ELF-1 (cell line): Measurements from ENCODE around the gene SP110.
A peak's percentile ranks its signal among the peaks of the same experiment; 100 is the strongest.

Experiments used
- DNase-seq: peaks from one replicate; pipeline ENCODE4 v3.0.0-alpha.2; 2016; ENCODE audit warnings: low read depth, low spot score

The SP110 gene

GRCh38 chr2:230170532-230170931 lies 49.3 kb downstream of the SP110 start:
- no peak for DNase-seq

DNA sequence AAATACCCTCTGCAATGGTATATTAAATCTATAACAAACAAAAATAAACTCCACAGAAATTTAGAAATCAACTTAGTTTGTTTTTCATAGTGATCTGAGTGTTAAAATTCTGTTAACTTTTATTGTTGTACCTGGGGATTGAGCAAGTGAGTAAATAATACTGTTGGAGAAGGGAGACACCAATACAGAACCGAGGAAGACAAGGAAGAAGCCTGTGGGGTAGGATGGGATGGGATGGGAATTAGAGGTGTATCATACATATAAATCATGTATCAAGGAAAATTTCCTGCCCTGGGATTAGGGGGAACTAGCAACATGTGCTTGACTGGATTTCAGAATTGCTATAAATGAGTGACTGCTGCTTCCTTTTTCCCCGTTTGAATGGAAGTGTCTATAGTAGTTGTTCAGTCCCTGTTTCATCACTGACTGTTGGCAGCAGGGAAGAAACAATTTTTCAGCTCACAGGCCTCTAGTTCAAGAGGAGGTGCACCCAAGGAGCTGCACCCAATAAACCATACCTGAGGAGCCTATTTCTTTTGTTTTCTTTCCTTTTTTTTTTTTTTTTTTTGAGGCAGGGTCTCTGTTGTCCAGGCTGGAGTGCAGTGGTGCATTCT lies 53.1 kb downstream of the SP110 start:
- no peak for DNase-seq

DNA sequence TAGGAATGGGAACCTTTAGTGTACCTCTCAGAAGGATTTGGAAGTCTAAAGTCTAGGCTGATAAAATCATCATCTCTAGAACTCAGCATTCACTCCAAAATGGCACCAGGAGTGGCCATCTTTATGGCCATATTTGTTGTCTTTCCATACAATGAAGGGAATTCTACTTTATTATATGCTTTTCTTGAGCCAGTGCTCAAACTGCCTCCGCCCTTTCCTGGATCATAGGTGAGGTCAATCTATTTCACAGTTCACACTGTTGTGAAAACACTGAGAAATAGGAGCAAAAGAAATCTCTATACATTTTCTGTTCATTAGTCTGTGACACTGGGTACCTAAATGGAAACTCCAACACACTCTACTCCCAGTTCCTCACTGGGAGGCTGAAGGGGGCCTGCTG lies 55.6 kb downstream of the SP110 start:
- DNase-seq = no peak

DNA sequence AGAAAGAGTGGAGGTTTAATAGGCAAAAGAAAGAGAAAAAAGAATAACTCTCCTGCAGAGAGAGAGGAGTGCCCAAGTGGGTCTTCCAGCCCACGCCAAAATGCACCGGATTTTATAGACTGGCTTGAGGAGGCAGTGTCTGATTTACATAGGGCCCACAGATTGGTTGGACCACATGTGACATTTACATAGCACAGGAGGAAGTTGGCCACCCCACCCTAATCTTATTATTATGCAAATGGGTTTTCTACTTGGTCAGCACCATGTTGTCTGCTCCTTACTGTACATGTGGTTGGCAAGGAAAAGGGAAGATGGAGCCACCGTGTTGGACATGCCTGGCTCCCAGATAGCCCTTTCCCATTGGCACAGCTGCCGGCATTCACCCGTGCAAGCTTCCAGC lies 56.8 kb downstream of the SP110 start:
- no peak for DNase-seq

DNA sequence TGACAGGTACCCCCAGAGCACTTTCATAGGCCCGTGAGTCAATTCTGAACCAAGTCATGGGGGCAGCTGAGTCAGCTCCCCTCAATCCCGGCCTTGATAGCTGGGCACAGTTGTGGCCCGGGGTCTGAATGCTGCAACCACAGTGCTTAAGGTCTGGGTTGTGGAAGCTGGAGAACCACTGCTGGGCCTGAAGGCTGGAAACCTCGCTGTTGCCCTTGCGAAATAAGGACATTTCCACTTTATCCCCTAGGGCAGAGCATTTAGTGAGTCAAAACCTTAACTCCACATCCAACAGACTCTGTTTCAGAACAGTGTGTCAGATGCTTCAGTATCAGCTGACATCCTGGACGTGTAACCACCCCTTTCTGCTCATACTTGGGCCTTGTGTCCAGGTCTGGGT lies 58.6 kb downstream of the SP110 start:
- no peak for DNase-seq

DNA sequence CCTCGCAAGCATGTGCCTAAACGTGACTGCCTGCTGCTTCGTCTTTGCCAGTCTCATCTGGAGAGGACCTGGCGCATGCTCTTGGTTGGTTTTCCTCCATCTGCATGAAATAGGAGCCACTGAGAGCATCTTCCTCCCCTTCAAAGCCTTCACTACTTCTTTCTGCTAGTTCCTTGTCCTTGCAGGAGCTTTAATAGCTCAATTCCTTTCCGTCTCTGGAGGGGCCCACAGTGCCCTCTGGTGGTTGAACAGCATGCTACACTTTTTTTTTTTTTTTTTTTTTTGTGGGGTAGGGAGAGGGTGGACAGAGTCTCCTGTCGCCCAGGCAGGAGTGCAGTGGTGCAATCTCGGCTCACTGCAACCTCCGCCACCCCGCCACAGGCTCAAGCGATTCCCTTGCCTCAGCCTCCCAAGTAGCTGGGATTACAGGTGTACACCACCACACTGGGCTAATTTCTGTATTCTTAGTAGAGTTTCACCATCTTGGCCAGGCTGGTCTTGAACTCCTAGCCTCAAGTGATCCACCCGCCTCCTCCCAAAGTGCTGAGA lies 59.6 kb downstream of the SP110 start:
- DNase-seq = peak; percentile 84

DNA sequence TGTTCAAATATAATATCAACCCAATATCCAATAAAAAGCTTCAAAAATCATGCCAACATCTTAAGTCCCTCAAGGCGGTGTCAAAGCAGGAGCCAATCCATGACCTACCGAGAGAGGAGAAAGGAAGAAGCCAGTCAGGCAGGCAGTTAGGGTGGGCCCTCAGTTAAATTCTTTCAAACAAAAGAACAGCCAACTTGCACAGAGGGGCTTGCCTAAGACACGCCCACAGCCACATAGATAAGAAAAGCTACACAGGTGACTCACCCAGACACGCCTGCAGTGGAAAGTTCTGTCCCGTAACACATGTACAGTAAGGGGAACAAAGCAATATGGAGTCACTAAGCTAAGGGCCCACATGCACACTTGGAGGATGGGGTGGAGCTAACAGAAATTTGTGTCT lies 61.3 kb downstream of the SP110 start:
- DNase-seq = no peak

DNA sequence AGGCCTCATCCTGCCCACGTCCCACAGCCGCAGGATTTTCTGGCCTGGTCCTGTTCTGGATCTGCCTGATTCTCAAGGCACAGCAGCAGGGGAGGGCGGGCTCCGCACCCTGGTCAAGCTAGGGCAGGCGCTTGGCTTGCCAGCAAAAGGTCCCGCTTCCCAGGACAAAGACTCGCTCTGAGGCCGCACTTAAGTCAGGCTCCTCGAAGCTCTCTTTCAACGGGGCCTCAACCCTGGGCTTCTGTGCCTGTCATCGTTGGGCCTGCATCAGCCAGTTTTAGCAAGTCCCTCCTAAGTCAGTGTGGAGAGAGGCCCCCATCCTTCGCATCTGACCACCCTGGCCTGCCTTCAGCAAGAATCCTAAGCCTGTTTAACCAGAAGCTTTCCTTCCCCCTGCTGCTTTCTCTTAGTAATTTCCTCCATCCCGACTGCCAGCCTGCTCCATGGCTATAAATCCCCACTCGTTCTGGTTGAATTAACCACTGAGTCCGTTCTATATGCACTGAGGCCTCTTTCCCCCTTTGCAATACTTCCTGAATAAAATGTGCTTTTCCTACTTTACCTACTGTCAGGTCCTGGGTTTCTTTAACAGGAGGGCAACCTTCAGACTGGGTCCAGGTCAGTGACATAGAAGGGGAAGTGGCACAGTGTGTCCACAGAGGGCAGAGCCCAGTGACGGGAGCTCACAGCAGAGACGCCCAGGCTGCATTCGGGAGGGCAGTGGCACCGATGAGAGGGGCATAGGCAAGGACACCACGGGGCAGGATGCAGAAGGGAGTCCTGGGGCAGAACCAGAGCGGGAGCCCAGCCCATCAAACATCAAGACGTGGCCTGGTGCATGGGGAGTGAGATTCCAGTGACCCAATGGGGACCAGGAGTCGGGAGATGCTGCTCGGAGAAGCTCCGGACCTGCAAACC lies 62.7 kb downstream of the SP110 start:
- DNase-seq = no peak

DNA sequence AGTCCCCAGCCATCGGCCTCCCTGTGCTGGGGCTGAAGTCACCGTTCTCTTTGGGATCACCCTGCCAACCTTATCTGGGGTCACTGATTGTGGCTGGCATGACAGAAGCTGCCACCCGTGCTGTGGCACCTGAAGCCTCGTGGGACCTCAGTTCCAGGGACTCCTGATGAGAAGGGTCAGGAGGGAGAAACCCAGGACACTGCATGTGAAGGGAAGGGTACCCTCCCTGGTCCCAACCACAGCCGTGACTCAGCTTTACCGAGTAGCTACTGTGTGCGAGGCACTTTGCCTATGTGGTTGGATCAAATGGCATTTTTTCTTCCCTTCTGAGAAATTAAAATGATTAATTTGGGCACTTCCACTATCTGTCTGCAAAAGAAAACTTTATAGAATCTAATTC lies 64.4 kb downstream of the SP110 start:
- DNase-seq = no peak

DNA sequence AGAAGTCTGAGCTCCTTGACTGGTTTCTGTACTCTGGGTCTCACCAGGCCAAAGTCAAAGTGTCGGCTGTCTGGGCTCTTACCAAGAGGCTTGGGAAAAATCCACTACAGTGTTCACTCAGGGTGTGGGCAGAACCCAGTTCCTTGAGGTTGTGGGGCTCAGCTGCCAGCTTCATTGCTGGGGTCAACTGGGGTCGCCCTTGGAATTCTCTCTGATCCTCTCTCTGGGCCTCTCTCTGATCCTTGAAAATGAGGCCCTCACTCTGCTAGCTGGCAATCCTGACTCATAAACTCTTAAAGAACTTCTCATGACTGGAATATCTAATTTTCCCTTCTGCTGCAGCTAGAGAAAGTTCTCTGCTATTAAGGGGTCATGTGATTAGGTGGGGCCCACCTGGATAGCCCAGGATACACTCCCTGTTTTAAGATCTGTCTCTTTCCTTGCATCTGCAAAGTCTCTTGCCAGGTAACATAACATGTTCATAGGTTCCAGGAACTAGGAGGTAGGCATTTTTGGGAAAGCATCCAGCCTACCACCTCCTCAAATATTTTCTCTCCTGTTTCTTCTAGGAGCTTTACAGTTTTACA lies 66.3 kb downstream of the SP110 start:
- no peak for DNase-seq

DNA sequence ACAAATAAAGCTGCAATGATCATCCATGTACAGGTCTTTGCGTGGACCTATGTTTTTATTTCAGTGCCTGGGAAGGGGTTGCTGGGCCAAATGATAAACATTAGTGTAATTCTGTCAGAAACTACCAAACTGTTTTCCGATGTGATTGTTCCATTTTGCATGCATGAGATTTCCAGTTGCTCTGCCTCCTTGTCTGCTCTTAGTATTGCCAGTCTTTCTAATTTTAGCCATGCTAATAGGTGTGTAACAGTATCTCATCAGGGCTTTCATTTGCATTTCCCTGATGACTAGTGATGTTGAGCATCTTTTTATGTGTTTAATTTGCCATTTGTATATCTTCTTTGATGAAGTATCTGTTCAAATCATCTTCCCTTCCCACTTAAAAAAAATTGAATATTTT lies 67.5 kb downstream of the SP110 start:
- DNase-seq = no peak

DNA sequence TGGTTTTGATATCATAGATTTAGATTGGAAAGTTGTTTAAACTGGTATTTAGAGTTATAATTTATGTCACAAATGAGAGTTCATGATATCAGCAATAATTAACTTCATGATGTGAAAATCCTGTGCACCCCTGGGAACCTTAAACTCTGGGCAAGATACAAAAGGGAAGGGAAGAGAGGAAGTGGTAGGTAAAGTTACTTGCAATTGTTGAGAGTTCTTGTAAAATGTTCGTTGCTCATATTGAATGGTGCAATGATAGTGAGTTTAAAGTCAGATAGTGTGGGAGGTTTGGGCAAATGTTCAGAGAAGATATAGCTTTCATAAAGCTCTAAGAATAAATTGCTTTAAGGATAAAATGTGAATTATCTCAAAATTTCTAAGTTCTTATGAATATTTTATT lies 75.4 kb downstream of the SP110 start:
- DNase-seq = no peak

- DNase-seq = peak; percentile 61
Measured at GRCh38 chr2:230140667-230141066, 79.1 kb downstream of the SP110 start.

DNA sequence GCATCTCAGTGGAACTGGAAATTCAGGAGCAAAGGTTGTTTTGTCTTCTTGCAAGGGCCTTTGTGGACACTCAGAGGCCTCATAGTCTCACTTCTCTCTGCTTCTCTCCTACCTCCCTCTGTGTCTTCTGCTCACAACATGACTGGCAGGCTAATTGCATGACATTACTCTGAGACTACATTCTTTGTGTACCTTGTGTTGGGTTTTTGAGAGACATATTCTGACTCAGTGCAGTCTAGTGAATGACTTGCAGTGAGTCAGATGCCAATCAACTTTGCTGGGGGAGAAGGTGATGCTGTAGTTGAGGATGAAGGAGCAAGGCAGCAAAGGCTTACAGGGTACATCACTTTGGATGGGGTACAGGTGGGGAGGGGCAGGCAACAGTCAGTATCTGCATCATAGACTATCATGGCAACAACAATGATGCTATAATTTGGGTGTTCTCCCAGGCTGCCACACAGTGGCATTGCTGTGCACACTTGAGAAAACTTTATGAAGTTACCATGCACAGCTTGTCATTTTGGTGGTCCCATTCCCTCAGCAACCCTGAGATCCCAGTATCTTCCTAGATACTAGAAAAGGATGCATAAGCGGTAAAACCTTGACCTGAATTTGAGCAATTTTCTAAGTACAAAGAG lies 81.8 kb downstream of the SP110 start:
- no peak for DNase-seq

DNA sequence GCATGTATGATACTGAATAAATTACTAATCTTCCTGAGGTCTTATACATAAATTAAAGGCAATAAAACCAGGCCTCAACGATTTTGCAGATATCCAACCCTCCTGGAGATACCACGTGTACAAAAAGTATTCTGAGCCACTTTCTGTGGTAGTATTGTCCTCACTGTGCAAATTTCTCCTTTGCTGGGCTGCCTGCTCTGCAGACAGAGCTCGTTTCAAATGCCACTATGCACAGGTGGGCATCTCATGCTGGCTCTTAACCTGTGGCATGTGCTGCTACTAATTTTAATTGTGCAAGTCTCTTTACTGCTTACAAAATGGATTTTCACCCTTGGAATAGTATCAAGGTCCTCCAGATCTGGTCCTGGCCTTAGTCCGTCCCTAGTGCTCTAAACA lies 84.7 kb downstream of the SP110 start:
- DNase-seq = no peak

- DNase-seq = no peak
Measured at GRCh38 chr2:230134496-230135129, 85.2 kb downstream of the SP110 start.

GRCh38 chr2:230131366-230131765 lies 88.4 kb downstream of the SP110 start:
- no peak for DNase-seq

DNA sequence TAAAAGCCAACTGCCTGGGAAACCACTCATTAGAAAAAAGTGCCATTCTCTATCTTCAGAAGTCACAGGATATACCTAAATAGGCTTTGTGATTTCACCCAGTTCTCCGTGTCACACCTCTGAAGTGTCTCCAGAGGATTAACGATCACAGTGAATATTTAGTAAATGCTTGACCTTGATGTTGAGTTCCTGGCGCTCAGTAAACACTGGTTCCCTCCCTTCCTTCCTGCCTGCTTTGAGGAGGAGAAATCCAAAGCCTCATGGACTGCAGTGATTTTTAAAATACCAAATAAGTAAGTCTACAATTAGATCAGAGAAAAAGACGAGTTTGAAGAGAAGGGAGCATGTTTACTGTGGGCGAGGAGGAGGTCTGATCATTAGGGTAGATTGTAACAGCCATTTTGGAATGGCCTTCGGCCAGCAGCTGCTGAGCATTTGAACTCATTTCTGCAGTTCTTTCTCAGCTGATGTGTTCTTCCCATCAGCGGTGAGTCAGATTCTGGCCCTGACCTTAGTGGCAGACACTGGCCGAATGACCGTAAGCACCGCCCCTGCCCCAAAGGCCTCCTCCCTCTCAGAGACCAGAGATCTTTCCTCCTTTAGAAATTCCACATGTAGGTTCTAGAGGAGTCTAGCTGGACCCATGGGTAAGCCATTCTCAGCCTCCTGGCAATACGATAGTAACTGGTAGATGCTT lies 89.0 kb downstream of the SP110 start:
- DNase-seq = peak; percentile 15

GRCh38 chr2:230129343-230129742 lies 90.4 kb downstream of the SP110 start:
- no peak for DNase-seq

- no peak for DNase-seq
Measured at GRCh38 chr2:230128623-230129342, 91.0 kb downstream of the SP110 start.
